ENCODE measurements around the gene PLA2G2F.

The PLA2G2F gene

DNA sequence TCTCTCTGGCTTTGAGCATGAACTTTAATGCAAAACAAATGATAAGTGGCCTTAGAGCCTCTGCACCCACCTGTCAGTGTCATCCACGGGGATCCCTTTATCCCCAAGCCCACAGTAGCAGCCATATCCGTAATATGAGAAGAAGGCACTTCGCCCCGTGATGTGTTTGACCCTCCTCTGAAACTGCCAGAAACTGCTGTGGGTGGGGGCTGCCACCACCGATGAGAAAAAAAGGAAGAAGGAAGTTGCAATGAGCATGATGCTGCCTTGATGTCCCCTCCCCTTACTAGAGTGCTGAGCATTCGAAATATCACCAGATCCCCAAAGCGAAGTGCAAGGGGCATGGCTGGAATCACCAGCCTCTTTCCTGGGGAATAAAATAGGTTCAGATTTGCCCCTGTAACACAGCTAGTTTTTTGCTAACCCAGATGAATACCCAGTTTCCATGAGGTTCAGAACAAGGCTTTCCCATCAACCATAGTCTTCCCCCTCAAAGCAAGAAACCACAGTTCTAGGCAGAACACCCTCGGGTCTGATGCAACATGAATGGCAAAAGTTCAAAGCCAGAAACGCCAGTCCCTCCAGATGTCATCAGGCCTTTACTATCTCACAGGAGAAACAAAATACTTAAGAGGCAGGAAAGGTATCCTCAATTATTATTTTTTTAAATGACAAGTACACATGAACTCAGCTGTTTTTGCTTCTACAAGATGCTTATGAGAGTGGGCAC is 36.0 kb downstream of the PLA2G2F start:
- DNase-seq = no peak

GRCh38 chr1:20178634-20179370 is 39.7 kb downstream of the PLA2G2F start:
- no peak for DNase-seq

DNA sequence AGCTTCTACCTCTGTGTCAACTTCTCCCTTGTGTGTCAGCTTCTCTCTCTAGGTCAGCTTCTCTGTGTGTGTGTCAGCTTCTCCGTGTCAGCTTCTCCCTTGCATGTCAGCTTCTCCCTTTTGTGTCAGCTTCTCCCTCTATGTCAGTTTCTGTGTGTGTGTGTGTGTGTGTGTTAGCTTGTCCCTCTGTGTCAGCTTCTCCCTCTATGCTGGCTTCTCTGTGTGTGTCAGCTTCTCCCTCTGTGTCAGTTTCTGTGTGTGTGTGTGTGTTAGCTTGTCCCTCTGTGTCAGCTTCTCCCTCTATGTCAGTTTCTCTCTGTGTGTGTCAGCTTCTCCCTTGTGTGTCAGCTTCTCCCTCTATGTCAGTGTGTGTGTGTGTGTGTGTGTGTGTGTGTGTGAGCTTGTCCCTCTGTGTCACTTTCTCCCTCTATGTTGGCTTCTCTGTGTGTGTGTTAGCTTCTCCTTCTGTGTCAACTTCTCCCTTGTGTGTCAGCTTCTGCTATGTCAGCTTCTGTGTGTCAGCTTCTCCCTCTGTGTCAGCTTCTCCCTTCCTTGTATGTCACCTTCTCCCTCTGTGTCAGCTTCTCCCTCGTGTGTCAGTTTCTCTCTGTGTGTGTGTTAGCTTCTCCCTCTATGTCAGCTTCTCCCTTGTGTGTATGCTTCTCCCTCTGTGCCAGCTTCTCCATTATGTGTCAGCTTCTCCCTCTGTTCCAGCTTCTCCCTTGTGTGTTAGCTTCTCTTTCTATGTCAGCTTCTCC is 40.4 kb downstream of the PLA2G2F start:
- no peak for DNase-seq

DNA sequence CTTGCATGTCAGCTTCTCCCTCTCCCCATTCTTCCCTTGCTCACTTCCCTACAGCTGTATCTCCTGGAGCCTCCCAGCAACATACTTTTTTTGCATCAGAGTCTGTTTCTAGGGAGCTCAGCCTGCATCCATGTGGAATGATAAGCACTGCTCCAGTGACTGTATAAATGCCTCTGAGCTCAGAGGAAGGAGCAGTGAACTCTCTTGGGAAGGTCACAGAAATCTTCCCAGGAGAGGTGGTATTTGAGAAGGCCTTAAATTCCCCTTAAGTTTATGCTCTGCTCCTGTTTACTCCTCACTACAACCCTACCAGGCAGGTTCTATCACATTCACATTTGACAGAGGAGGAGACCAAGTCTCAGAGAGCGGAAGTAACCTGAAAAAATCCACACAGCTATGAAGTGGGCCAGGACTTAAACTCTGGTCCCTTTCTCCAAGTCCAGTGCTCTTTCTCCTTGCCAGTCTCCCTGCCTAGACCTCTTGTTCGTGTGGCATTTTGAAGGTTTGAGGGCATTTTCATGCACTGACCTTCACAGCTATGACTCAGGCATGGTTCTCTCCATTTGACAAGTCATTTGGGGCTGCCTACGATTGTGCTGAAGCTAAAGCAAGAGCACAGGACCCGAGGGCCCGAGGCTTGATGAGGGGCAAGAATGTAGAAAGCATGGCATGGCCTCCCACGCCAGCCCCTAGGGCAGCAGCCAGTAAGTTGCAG is 41.2 kb downstream of the PLA2G2F start:
- no peak for DNase-seq

- DNase-seq = no peak
Observed at GRCh38 chr1:20180844-20181207, 41.7 kb downstream of the PLA2G2F start.

GRCh38 chr1:20182415-20182814 is 43.3 kb downstream of the PLA2G2F start:
- no peak for DNase-seq

DNA sequence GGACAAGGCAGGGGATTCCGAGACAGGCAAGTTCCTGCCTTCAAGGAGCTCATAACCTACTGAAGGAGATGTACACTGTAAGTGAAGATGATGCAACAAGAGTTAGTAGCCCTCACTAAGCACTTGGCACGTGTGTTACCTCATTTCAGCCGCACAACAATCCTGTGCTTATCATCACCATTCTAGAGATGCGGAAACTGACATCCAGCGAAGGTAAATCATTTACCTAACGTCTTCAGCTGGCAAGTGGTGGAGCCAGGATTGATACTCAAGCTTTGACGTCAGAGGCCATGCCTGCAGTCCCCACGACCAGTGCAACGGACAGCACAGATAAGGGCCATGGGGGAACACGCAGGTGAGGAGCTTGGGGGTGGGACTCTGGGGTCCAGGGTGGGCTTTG is 43.9 kb downstream of the PLA2G2F start:
- DNase-seq = no peak

- no peak for DNase-seq
Observed at GRCh38 chr1:20183616-20184271, 44.6 kb downstream of the PLA2G2F start.

DNA sequence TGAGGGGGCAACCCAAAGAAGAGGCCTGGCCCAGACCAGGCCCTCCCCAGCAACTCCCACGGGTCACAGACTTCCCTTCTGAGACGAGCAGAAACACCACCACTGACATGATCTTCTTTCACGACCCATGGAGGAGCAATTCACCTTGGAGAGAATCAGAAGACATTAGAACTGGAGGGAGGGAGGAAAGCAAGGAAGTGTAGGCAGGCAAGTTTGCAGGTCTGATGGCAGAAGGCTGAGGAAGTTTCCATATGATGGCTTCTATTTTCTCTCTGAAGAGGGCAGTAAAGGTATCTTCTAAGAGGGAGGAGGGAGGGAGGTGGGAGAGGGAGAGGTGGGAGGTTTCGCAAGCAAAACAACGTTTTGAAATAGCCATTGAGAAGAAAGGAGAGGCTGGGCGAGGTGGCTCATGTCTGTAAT is 45.4 kb downstream of the PLA2G2F start:
- no peak for DNase-seq

DNA sequence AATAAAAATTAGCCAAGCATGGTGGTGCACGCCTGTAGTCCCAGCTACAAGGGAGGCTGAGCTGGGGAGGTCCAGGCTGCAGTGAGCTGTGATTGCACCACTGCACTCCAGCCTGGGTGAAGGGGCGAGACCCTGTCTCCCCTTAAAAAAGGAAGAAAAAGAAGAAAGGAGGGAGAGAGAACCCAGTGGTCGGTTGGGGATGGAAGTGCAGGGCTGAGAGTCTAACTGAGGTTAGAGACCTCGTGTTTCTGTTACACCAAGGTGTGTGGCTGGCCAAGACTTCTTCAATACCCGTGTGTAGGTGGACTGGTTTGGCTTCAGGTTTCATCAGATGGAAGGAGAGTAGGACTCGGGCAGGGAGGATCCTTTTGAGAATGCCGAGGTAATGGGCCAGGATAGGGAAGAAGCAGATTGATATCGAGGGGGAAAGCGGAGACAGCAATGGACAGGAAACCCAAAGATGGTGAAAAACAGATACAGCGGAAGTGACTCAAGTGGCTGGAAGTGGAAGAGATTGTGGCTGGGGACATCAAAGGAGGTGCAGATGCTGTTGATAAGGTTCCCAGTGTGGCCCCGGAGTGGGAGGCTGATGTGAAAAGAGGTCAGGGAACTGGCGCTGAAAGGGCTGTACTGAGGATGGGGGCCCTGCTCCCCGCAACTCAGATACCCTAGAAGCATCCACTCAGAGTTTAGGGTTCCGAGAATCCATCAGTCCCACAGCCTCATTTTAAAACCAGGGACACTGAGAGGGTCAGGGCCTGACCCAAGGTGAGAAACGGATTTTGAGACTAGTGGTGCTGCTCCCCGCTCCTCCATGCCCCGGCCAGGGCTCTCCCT is 46.1 kb downstream of the PLA2G2F start:
- DNase-seq = no peak

GRCh38 chr1:20185834-20186782 is 47.0 kb downstream of the PLA2G2F start, which contains the start of the genes PLA2G2C and UBXN10:
Gene PLA2G2C (minus strand): TSS chr1:20186518. CDS start chr1:20177363, 9,155 bp downstream.
Gene UBXN10 (plus strand): TSS chr1:20186096. CDS start chr1:20190562, 4,466 bp downstream.
- DNase-seq = no peak

GRCh38 chr1:20187103-20187812 is 48.1 kb downstream of the PLA2G2F start:
- DNase-seq = peak; percentile 18

GRCh38 chr1:20187813-20188454 is 48.8 kb downstream of the PLA2G2F start:
- no peak for DNase-seq

GRCh38 chr1:20188455-20188817 is 49.3 kb downstream of the PLA2G2F start:
- no peak for DNase-seq

DNA sequence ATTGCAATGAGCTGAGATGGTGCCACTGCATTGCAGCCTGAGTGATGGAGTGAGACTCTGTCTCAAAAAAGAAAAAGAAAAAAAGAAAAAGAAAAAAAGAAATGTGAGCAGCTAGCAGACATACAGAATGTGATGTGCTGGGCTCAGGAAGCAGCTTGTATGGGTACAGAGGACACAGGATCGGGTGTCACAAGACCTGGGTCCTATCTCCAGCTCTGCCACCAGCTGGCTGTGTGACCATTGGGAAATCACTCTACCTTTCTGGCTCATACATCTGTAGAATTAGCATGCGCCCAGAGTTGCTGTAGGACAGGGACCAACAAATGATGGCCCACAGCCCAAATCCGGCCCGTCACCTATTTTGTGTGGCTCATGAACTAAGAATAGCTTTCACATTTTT is 50.5 kb downstream of the PLA2G2F start:
- no peak for DNase-seq

DNA sequence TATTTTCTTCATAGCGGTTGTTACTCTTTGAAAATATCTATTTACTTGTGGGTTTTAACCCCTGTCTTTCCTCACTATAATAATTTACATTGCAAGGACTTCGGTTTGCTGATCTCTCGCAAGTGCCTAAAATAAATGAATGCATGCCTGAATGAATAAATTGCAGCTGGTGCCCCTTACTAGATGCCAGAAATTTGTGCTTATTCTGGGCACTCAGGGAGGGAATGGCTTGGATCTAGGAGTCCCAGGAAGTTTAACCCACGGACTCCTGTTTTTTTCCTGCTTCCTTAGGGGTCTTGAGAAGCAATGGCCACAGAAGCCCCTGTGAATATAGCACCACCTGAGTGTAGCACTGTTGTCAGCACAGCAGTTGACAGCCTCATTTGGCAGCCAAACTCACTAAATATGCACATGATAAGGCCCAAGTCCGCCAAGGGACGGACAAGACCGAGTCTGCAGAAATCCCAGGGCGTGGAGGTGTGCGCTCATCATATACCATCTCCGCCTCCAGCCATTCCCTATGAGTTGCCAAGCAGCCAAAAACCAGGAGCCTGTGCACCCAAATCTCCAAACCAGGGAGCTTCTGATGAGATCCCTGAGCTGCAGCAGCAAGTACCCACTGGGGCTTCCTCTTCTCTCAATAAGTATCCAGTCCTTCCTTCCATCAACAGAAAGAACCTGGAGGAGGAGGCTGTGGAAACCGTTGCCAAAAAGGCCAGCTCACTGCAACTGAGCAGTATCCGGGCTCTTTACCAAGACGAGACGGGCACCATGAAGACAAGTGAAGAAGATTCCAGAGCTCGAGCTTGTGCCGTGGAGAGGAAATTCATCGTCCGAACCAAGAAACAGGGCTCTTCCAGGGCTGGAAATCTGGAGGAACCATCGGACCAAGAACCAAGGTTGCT is 51.4 kb downstream of the PLA2G2F start:
- DNase-seq = no peak

DNA sequence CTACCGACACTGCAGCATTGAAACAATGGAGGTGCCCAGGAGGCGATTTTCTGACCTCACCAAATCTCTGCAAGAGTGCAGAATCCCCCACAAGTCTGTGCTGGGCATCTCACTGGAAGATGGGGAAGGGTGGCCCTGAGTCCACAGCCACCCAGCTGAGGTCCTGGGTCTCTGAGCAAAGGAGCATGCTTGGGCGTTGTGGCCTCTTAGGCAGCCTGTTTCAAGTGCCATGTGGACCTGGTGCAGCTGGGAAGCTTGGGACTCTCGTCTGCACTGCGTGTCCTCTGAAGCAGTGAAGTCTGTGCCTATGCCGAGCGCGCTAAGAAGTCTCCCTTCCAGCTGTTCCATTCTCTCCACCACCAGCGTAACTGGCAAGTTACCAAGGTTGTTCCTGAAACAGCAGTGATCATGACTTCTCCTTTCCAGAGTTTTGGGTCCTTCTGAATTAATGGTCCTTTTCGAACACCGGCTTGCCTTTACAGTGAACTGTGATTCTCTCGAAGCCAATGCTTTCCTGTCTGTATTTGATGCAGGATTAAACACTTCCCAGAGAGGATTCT is 52.2 kb downstream of the PLA2G2F start:
- DNase-seq = no peak

DNA sequence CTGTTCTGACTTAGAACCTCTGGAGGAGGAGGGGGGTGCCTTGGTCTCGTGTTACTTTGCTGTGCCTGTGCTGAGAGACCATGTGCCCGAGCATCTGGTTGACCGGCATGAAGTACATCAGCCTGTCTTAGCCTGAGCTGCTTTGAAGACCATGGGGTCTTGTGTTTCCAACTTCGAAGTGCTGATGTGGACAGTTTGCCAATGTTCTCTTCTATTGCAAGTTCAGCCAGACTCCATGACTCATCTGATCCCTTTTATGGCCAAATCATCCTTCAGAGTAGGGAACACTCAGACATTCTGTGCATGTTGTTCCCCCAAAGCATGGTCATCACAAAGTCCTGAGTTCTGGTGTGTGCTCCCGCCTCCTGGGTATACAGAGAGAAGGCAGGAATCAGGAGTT is 53.2 kb downstream of the PLA2G2F start:
- no peak for DNase-seq

Data from NCI-H2029 (cell line).